Astrocyte (in vitro differentiated cells and primary cell): Measurements from ENCODE around the gene LRP1B. TPM values are rescaled to one million over a fixed set of nuclear protein-coding genes. Genes with fewer than 3 reads are reported as not detected.

Experiments used
- DNase-seq: peaks from one replicate; pipeline ENCODE4 v3.0.0-alpha.2; 2010; ENCODE audit warnings: low read depth
- FAIRE-seq: peaks from 2 replicates; lab custom pipeline; 2011; peaks lifted over from hg19 to GRCh38; lab: Jason Lieb, UNC
- H2AFZ ChIP-seq: 2 replicates; pipeline ENCODE4 v1.6.0; 2012; ENCODE audit warnings: low read depth, low read length, inconsistent platforms
- H3K27ac ChIP-seq: 2 replicates; pipeline ENCODE4 v1.5.1; 2011; ENCODE audit warnings: low read depth, low read length, inconsistent platforms
- H3K27me3 ChIP-seq: 2 replicates; pipeline ENCODE4 v1.6.0; 2011; ENCODE audit warnings: low read length, inconsistent platforms; ENCODE audit not compliant: insufficient read depth
- H3K36me3 ChIP-seq: 2 replicates; pipeline ENCODE4 v1.5.1; 2011; ENCODE audit warnings: low read length, inconsistent platforms; ENCODE audit not compliant: insufficient read depth
- H3K4me1 ChIP-seq: 2 replicates; pipeline ENCODE4 v1.5.1; 2011; ENCODE audit warnings: low read length, inconsistent platforms; ENCODE audit not compliant: insufficient read depth
- H3K4me2 ChIP-seq: 2 replicates; pipeline ENCODE4 v1.6.0; 2012; ENCODE audit warnings: low read length, inconsistent platforms
- H3K4me3 ChIP-seq: 2 replicates; pipeline ENCODE4 v1.5.1; 2011; ENCODE audit warnings: low read depth, mild to moderate bottlenecking, low read length, inconsistent platforms; ENCODE audit not compliant: insufficient read depth
- H3K79me2 ChIP-seq: 2 replicates; pipeline ENCODE4 v1.6.0; 2012; ENCODE audit warnings: mild to moderate bottlenecking, low read length, inconsistent platforms; ENCODE audit not compliant: insufficient read depth
- H3K9ac ChIP-seq: 2 replicates; pipeline ENCODE4 v1.6.0; 2012; ENCODE audit warnings: mild to moderate bottlenecking, low read length, inconsistent platforms
- H3K9me3 ChIP-seq: 2 replicates; pipeline ENCODE4 v1.5.1; 2012; ENCODE audit warnings: low read depth, mild to moderate bottlenecking, low read length, inconsistent platforms; ENCODE audit not compliant: insufficient read depth
- H4K20me1 ChIP-seq: 2 replicates; pipeline ENCODE4 v1.6.0; 2012; ENCODE audit warnings: low read length, inconsistent platforms; ENCODE audit not compliant: insufficient read depth
- H3K27ac Mint-ChIP-seq: one replicate; pipeline ENCODE4 v1.8.0; 2021; ENCODE audit warnings: mild to moderate bottlenecking, mixed read lengths; ENCODE audit not compliant: unreplicated experiment
- H3K27me3 Mint-ChIP-seq: one replicate; pipeline ENCODE4 v1.8.0; 2021; ENCODE audit warnings: low read depth, mixed read lengths; ENCODE audit not compliant: unreplicated experiment
- H3K36me3 Mint-ChIP-seq: one replicate; pipeline ENCODE4 v1.8.0; 2021; ENCODE audit warnings: low read depth, mixed read lengths; ENCODE audit not compliant: unreplicated experiment
- H3K4me1 Mint-ChIP-seq: one replicate; pipeline ENCODE4 v1.8.0; 2021; ENCODE audit warnings: low read depth, mixed read lengths; ENCODE audit not compliant: unreplicated experiment
- H3K4me3 Mint-ChIP-seq: one replicate; pipeline ENCODE4 v1.8.0; 2021; ENCODE audit warnings: mild to moderate bottlenecking, moderate library complexity, mixed read lengths; ENCODE audit not compliant: unreplicated experiment
- H3K9me3 Mint-ChIP-seq: one replicate; pipeline ENCODE4 v1.8.0; 2021; ENCODE audit warnings: mild to moderate bottlenecking, mixed read lengths; ENCODE audit not compliant: unreplicated experiment
- CTCF ChIP-seq: IDR thresholded peaks from 2 replicates; pipeline ENCODE4 v1.5.1; 2011; ENCODE audit warnings: low read depth, mild to moderate bottlenecking, inconsistent platforms, low read length, moderate library complexity; ENCODE audit not compliant: insufficient read depth
- EZH2 ChIP-seq: IDR thresholded peaks from 2 replicates; pipeline ENCODE4 v1.6.1; 2012; ENCODE audit warnings: mild to moderate bottlenecking, low read length, inconsistent platforms; ENCODE audit not compliant: insufficient read depth
- total RNA-seq: library from RNA; stranded (reverse); gene quantifications from 2 replicates; pipeline ENCODE4 v1.2.1, GENCODE V29; 2021

Gene LRP1B
- total RNA-seq, 1 donor from 2014 or later: 1.5 TPM

GRCh38 chr2:141055531-141055930 is 1075.3 kb downstream of the LRP1B start:
- FAIRE-seq: no peak
- H3K4me2 ChIP-seq: no peak overlapping the region

GRCh38 chr2:141048951-141049350 is 1081.9 kb downstream of the LRP1B start:
- no peak overlapping the region for H3K4me3 Mint-ChIP-seq
- no peaks in the 10 kb centered on the region for H3K79me2 ChIP-seq
- H2AFZ ChIP-seq: peak overlapping the region; percentile 14

More at GRCh38 chr2:141055531-141055930, 1075.3 kb downstream of the LRP1B start:
- H2AFZ ChIP-seq: no peak overlapping the region
- H3K4me1 ChIP-seq: no peaks in the 10 kb centered on the region
- Mint-ChIP-seq H3K4me3 (no peak overlapping the region), H3K36me3 (no peaks in the 10 kb centered on the region), H3K27me3 (no peaks in the 10 kb centered on the region), H3K27ac (no peak overlapping the region), H3K9me3 (no peaks in the 10 kb centered on the region), H3K4me1 (peaks cover 7% of the 10 kb centered on the region)
- no peak overlapping the region for H3K27ac ChIP-seq
- H3K9me3 ChIP-seq: no peaks in the 10 kb centered on the region
- H3K36me3 ChIP-seq: no peaks in the 10 kb centered on the region
- no peak overlapping the region for H3K9ac ChIP-seq
- no peak for TF ChIP-seq CTCF
- no peak for TF ChIP-seq EZH2
- DNase-seq: peak; percentile 87
- H3K4me3 ChIP-seq: no peak overlapping the region
- H3K79me2 ChIP-seq: no peaks in the 10 kb centered on the region
- H3K27me3 ChIP-seq: no peaks in the 10 kb centered on the region
- no peaks in the 10 kb centered on the region for H4K20me1 ChIP-seq

More at GRCh38 chr2:141048951-141049350, 1081.9 kb downstream of the LRP1B start:
- Mint-ChIP-seq H3K27me3 (no peaks in the 10 kb centered on the region), H3K4me1 (no peaks in the 10 kb centered on the region), H3K27ac (no peak overlapping the region), H3K36me3 (no peaks in the 10 kb centered on the region), H3K9me3 (no peaks in the 10 kb centered on the region)
- no peak for TF ChIP-seq CTCF
- no peak for TF ChIP-seq EZH2
- H3K9me3 ChIP-seq: no peaks in the 10 kb centered on the region
- no peak overlapping the region for H3K9ac ChIP-seq
- no peaks in the 10 kb centered on the region for H4K20me1 ChIP-seq
- DNase-seq (no peak), FAIRE-seq (no peak)
- H3K36me3 ChIP-seq: no peaks in the 10 kb centered on the region
- H3K27ac ChIP-seq: no peak overlapping the region
- no peak overlapping the region for H3K4me2 ChIP-seq
- H3K4me3 ChIP-seq: no peak overlapping the region
- no peaks in the 10 kb centered on the region for H3K4me1 ChIP-seq
- no peaks in the 10 kb centered on the region for H3K27me3 ChIP-seq
